Activated B cell treated with CpG ODN at 0.5 μM for 24 hours (primary cell): Measurements from ENCODE around the gene RAPGEF2. TPM values are rescaled to one million over a fixed set of nuclear protein-coding genes. Genes with fewer than 3 reads are reported as not detected.

ENCODE experiments used
- ATAC-seq: fragments of 200-7000 bp; cut with Tn5 transposase; one replicate; pipeline ENCODE4 v1.10.0; 2021; ENCODE audit warnings: low read depth, mild to moderate bottlenecking, moderate library complexity
- CTCF ChIA-PET: fragments of 350-600 bp; sonication (Branson Sonifier 250); formaldehyde crosslinking; loops from one replicate; lab custom pipeline; 2021; ENCODE audit warnings: antibody characterized with exemption; lab: Charles Lee
- POLR2A ChIA-PET: fragments of 350-600 bp; sonication (Branson Sonifier 250); formaldehyde crosslinking; loops from one replicate; lab custom pipeline; 2021; ENCODE audit warnings: antibody characterized with exemption; lab: Charles Lee
- DNase-seq: peaks from one replicate; pipeline ENCODE4 v3.0.0; 2022
- H3K27ac Mint-ChIP-seq: one replicate; pipeline ENCODE4 v1.8.0; 2020; ENCODE audit warnings: mixed read lengths
- H3K27me3 Mint-ChIP-seq: one replicate; pipeline ENCODE4 v1.8.0; 2021; ENCODE audit warnings: mixed read lengths
- H3K36me3 Mint-ChIP-seq: one replicate; pipeline ENCODE4 v1.8.0; 2021; ENCODE audit warnings: low read depth, mixed read lengths
- H3K4me1 Mint-ChIP-seq: one replicate; pipeline ENCODE4 v1.8.0; 2021; ENCODE audit warnings: mixed read lengths
- H3K4me3 Mint-ChIP-seq: one replicate; pipeline ENCODE4 v1.8.0; 2020; ENCODE audit warnings: mild to moderate bottlenecking, mixed read lengths
- H3K9me3 Mint-ChIP-seq: one replicate; pipeline ENCODE4 v1.8.0; 2020; ENCODE audit warnings: mixed read lengths
- intact Hi-C: fragments of 100-400 bp; cut with micrococcal nuclease; formaldehyde crosslinking; loops from one replicate; pipeline ENCODE4 v1.15.1; 2024
- total RNA-seq: library from RNA; stranded (reverse); gene quantifications from 2 replicates; pipeline ENCODE4 v1.2.3, GENCODE V29; 2022
- TF ChIP-seq, protein P1 (sequence below): fragments of 200-600 bp; IDR thresholded peaks from one replicate; pipeline ENCODE4 v1.8.0; 2022; ENCODE audit warnings: antibody characterized with exemption, mild to moderate bottlenecking

Gene RAPGEF2
- total RNA-seq, 1 donor from 2014 or later, result 22.9 TPM

DNA sequence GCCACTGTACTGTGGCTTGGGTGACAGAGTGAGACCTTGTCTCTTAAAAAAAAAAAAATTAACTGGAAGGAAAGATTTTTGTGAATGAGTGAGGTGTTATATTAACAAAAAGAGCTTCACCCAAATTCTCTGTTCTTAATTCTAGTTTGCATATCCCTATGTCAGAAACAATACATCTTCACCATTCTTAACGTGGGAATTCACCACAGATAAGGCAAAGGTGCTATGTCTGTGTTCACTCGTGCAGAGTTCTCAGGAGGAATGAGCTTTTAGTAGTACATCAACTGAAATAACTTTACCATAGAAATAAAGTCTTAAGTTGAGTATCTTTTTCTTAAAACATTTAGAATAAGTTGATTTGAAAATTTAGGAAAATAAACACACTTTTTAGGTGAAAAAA, 135.1 kb downstream of the RAPGEF2 start:
- CTCF ChIA-PET, result no interaction called here

GRCh38 chr4:159238631-159239030, 135.8 kb downstream of the RAPGEF2 start:
- Mint-ChIP-seq H3K9me3 (no peaks in the 10 kb centered on the region), H3K27me3 (no peaks in the 10 kb centered on the region), H3K27ac (no peak overlapping the region), H3K4me1 (peaks cover 6% of the 10 kb centered on the region), H3K36me3 (peaks cover 6% of the 10 kb centered on the region), H3K4me3 (no peak overlapping the region)
- TF ChIP-seq, protein P1, sequence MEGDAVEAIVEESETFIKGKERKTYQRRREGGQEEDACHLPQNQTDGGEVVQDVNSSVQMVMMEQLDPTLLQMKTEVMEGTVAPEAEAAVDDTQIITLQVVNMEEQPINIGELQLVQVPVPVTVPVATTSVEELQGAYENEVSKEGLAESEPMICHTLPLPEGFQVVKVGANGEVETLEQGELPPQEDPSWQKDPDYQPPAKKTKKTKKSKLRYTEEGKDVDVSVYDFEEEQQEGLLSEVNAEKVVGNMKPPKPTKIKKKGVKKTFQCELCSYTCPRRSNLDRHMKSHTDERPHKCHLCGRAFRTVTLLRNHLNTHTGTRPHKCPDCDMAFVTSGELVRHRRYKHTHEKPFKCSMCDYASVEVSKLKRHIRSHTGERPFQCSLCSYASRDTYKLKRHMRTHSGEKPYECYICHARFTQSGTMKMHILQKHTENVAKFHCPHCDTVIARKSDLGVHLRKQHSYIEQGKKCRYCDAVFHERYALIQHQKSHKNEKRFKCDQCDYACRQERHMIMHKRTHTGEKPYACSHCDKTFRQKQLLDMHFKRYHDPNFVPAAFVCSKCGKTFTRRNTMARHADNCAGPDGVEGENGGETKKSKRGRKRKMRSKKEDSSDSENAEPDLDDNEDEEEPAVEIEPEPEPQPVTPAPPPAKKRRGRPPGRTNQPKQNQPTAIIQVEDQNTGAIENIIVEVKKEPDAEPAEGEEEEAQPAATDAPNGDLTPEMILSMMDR, result no peak
- intact Hi-C loops, result no loop called here
- DNase-seq (no peak), ATAC-seq (no peak)
- ChIA-PET CTCF (no interaction called here), POLR2A (no interaction called here)

More for the DNA sequence above, 135.1 kb downstream of the RAPGEF2 start:
- Mint-ChIP-seq H3K27ac (no peak overlapping the region), H3K4me1 (peaks cover 12% of the 10 kb centered on the region), H3K4me3 (no peak overlapping the region), H3K27me3 (no peaks in the 10 kb centered on the region), H3K36me3 (peaks cover 5% of the 10 kb centered on the region), H3K9me3 (no peaks in the 10 kb centered on the region)
- POLR2A ChIA-PET, result no interaction called here
- intact Hi-C loops, result no loop called here
- ATAC-seq (no peak), DNase-seq (no peak)
- TF ChIP-seq, protein P1, result no peak

DNA sequence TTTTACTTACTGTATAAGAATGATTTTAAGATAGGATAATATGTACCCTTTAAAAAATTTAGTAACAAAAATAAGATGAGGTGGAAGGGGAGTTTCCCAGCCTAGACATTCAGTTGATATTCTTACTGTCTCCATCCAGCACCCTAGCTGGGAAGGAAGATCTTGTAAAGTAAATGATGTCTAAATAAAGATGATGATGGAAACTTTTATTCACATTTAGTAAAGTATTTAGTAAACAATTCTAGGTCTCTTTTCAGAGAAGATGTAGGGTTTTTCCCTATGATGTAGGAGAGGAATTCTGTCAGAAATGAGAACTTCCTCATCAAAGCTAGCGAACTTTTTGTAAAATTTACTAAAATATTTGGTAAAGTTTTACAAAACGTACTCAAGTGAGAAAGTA, 136.8 kb downstream of the RAPGEF2 start:
- intact Hi-C loops, result no loop called here
- ATAC-seq, result no peak
- no peak overlapping the region for H3K4me3 Mint-ChIP-seq

DNA sequence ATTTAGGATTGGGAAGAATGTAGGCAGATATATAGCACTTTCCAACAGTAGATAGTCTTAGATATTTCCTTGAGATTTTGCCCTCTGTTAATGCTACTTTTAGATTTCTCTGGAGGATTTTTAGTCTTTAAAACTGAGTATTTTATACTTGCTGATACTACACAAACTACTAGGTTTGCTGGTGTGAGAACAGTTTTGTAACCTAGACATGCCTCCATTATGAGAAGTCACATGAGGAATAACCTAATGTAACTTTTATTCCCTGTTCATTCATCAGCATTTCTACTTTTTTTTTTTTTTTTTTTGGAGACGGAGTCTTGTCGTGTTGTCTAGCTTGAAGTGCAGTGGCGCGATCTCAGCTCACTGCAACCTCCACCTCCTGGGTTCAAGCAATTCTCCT, 137.2 kb downstream of the RAPGEF2 start:
- no peaks in the 10 kb centered on the region for H3K9me3 Mint-ChIP-seq
- TF ChIP-seq, protein P1, result no peak
- ChIA-PET CTCF (no interaction called here), POLR2A (no interaction called here)
- no peak overlapping the region for H3K4me3 Mint-ChIP-seq
- DNase-seq (no peak), ATAC-seq (no peak)
- no peaks in the 10 kb centered on the region for H3K27me3 Mint-ChIP-seq
- H3K4me1 Mint-ChIP-seq, result peaks cover 6% of the 10 kb centered on the region
- no peak overlapping the region for H3K27ac Mint-ChIP-seq
- intact Hi-C loops, result no loop called here
- H3K36me3 Mint-ChIP-seq, result peaks cover 9% of the 10 kb centered on the region

More for the DNA sequence above, 136.8 kb downstream of the RAPGEF2 start:
- ChIA-PET POLR2A (no interaction called here), CTCF (no interaction called here)
- Mint-ChIP-seq H3K9me3 (no peaks in the 10 kb centered on the region), H3K27me3 (no peaks in the 10 kb centered on the region), H3K27ac (no peak overlapping the region), H3K36me3 (peaks cover 9% of the 10 kb centered on the region), H3K4me1 (peaks cover 6% of the 10 kb centered on the region)
- TF ChIP-seq, protein P1, result no peak
- no peak for DNase-seq

DNA sequence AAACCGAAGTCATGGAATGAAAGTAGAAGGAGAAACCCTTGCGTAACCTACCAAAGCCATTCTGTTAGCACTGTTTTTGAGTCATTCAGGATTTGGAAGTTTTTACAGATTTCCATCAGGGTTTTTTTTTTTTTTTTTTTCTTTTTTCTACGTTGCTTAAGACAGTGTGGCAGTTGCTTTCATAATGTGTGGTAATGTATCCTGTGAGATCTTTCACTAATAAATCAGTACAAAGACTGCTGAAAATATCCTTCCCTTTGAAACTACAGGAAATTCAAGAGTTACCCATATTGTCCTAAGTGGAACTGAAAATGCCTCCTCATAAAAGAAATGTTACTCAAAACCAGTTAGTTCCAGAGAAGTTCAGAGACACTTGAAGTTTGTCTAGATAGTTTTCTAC, 137.8 kb downstream of the RAPGEF2 start:
- Mint-ChIP-seq H3K36me3 (peaks cover 9% of the 10 kb centered on the region), H3K4me3 (no peak overlapping the region), H3K27ac (no peak overlapping the region), H3K4me1 (peaks cover 6% of the 10 kb centered on the region), H3K27me3 (no peaks in the 10 kb centered on the region), H3K9me3 (no peaks in the 10 kb centered on the region)
- no peak for ATAC-seq
- intact Hi-C loops, result no loop called here
- TF ChIP-seq, protein P1, result no peak
- CTCF ChIA-PET, result no interaction called here
- DNase-seq, result no peak
- POLR2A ChIA-PET, result no interaction called here
